H1 (cell line): Measurements from ENCODE around the gene PCDHGA11. TPM values are rescaled to one million over a fixed set of nuclear protein-coding genes. Genes with fewer than 3 reads are reported as not detected.
"Not testable (repeated sequence)": the region's sequence is repeated elsewhere in the genome, so short reads cannot be mapped to it uniquely, and the experiment has no call there.

ENCODE experiments used
- CTCF ChIA-PET: fragments of 300-600 bp; sonication (Branson Sonifier 250); formaldehyde crosslinking; loops from one replicate; lab custom pipeline; 2021; ENCODE audit not compliant: partially characterized antibody; lab: Charles Lee
- POLR2A ChIA-PET: fragments of 300-600 bp; sonication (Branson Sonifier 250); formaldehyde crosslinking; loops from one replicate; lab custom pipeline; 2021; ENCODE audit warnings: inconsistent platforms; ENCODE audit not compliant: partially characterized antibody; lab: Charles Lee
- DNase-seq, 2 experiments: peaks; one replicate each; pipeline versions ENCODE4 v3.0.0 to v3.0.0-alpha.2; 2010 to 2022; ENCODE audit warnings: low spot score in 2 of 2, low read depth in 1 of 2, mixed read lengths in 1 of 2
- FAIRE-seq: peaks from 2 replicates; lab custom pipeline; 2011; peaks lifted over from hg19 to GRCh38; lab: Jason Lieb, UNC
- H2AFZ ChIP-seq: 2 replicates; pipeline ENCODE4 v1.8.1; 2012; ENCODE audit warnings: low read length, inconsistent platforms
- H2AK5ac ChIP-seq: 2 replicates; pipeline ENCODE4 v1.6.1; 2013; ENCODE audit warnings: low read depth, low read length
- H2BK120ac ChIP-seq: replicated peaks from 2 replicates; pipeline ENCODE3; 2013; ENCODE audit warnings: low read depth, low read length, inconsistent platforms
- H2BK12ac ChIP-seq: 2 replicates; pipeline ENCODE4 v1.6.1; 2013; ENCODE audit warnings: low read depth, low read length
- H2BK15ac ChIP-seq: 2 replicates; pipeline ENCODE4 v1.6.1; 2013; ENCODE audit warnings: low read length
- H2BK20ac ChIP-seq: 2 replicates; pipeline ENCODE4 v1.6.1; 2013; ENCODE audit warnings: low read length
- H2BK5ac ChIP-seq: 2 replicates; pipeline ENCODE4 v1.6.1; 2013; ENCODE audit warnings: low read depth, low read length
- H3K14ac ChIP-seq: 2 replicates; pipeline ENCODE4 v1.6.1; 2013; ENCODE audit warnings: inconsistent platforms; ENCODE audit not compliant: insufficient read length
- H3K18ac ChIP-seq: 2 replicates; pipeline ENCODE4 v1.6.1; 2013; ENCODE audit warnings: low read length; ENCODE audit errors: extremely low read depth
- H3K23ac ChIP-seq: 2 replicates; pipeline ENCODE4 v1.6.1; 2013; ENCODE audit warnings: inconsistent platforms; ENCODE audit not compliant: insufficient read length
- H3K23me2 ChIP-seq: 2 replicates; pipeline ENCODE4 v1.6.1; 2013; ENCODE audit warnings: low read depth, low read length
- H3K27ac ChIP-seq: 2 replicates; pipeline ENCODE4 v1.6.1; 2011; ENCODE audit warnings: low read depth, low read length, inconsistent platforms
- H3K27me3 ChIP-seq, 4 experiments: replicated peaks in 1 of 4; 1 replicate in 1 of 4; 2 replicates in 3 of 4; pipeline versions ENCODE4 v1.6.1 to v1.8.1; 2011 to 2013; ENCODE audit warnings: low read length in 3 of 4, mild to moderate bottlenecking in 3 of 4, inconsistent platforms in 2 of 4, mixed read lengths in 2 of 4, moderate library complexity in 1 of 4; ENCODE audit not compliant: control insufficient read depth in 3 of 4, insufficient read depth in 3 of 4; ENCODE audit errors: extremely low read depth in 1 of 4
- H3K36me3 ChIP-seq, 4 experiments: 2 replicates each; pipeline versions ENCODE4 v1.6.1 to v1.8.1; 2011 to 2013; ENCODE audit warnings: mild to moderate bottlenecking in 4 of 4, low read length in 3 of 4, moderate library complexity in 2 of 4, control low read depth in 1 of 4, inconsistent platforms in 1 of 4; ENCODE audit not compliant: insufficient read depth in 4 of 4, control insufficient read depth in 2 of 4
- H3K4ac ChIP-seq: replicated peaks from 2 replicates; pipeline ENCODE3; 2013; ENCODE audit warnings: low read length, low read depth, mixed read lengths, inconsistent platforms; ENCODE audit not compliant: insufficient read length
- H3K4me1 ChIP-seq, 4 experiments: replicated peaks in 1 of 4; 1 replicate in 1 of 4; 2 replicates in 3 of 4; pipeline versions ENCODE4 v1.6.1 to v1.8.1; 2011 to 2013; ENCODE audit warnings: low read length in 3 of 4, inconsistent platforms in 2 of 4, mixed read lengths in 1 of 4; ENCODE audit not compliant: insufficient read depth in 4 of 4, control insufficient read depth in 3 of 4
- H3K4me2 ChIP-seq, 2 experiments: 2 replicates each; pipeline versions ENCODE4 v1.6.1 to v1.8.1; 2011 to 2013; ENCODE audit warnings: low read depth in 2 of 2, low read length in 2 of 2, control low read depth in 1 of 2, inconsistent platforms in 1 of 2, mild to moderate bottlenecking in 1 of 2; ENCODE audit not compliant: insufficient read depth in 1 of 2
- H3K4me3 ChIP-seq, 4 experiments: fragments of 200-600, 300-600 bp in 1 of 4; sonication (generic), shearing (Covaris generic), sonication (Bioruptor Twin) in 1 of 4; 2 replicates each; pipeline versions ENCODE4 v1.5.1 to v1.8.1; 2011 to 2016; ENCODE audit warnings: low read length in 4 of 4, low read depth in 3 of 4, control low read depth in 2 of 4, inconsistent platforms in 2 of 4, mild to moderate bottlenecking in 2 of 4, mixed read lengths in 1 of 4, moderate library complexity in 1 of 4; ENCODE audit not compliant: insufficient read depth in 2 of 4; ENCODE audit errors: extremely low read depth in 1 of 4
- H3K56ac ChIP-seq: replicated peaks from 2 replicates; pipeline ENCODE3; 2013; ENCODE audit warnings: low read depth, mild to moderate bottlenecking, mixed read lengths, low read length, inconsistent platforms; ENCODE audit not compliant: insufficient read length
- H3K79me1 ChIP-seq: 2 replicates; pipeline ENCODE4 v1.6.1; 2013; ENCODE audit warnings: low read depth, low read length, control low read depth
- H3K79me2 ChIP-seq, 2 experiments: 2 replicates each; pipeline versions ENCODE4 v1.6.1 to v1.8.1; 2012 to 2013; ENCODE audit warnings: low read length in 2 of 2, mild to moderate bottlenecking in 2 of 2, inconsistent platforms in 1 of 2; ENCODE audit not compliant: insufficient read depth in 2 of 2, control insufficient read depth in 1 of 2
- H3K9ac ChIP-seq, 4 experiments: replicated peaks in 1 of 4; 1 replicate in 1 of 4; 2 replicates in 3 of 4; pipeline versions ENCODE4 v1.6.1 to v1.8.1; 2011 to 2013; ENCODE audit warnings: low read depth in 3 of 4, low read length in 3 of 4, control low read depth in 2 of 4, mild to moderate bottlenecking in 2 of 4, moderate library complexity in 2 of 4, inconsistent platforms in 1 of 4; ENCODE audit errors: extremely low read depth in 1 of 4
- H3K9me3 ChIP-seq, 2 experiments: 2 replicates each; pipeline versions ENCODE4 v1.6.1 to v1.8.1; 2012 to 2013; ENCODE audit warnings: mild to moderate bottlenecking in 2 of 2, moderate library complexity in 2 of 2, control low read depth in 1 of 2, inconsistent platforms in 1 of 2, low read depth in 1 of 2, low read length in 1 of 2, mixed read lengths in 1 of 2; ENCODE audit not compliant: insufficient read depth in 2 of 2
- H4K20me1 ChIP-seq, 2 experiments: replicated peaks in 1 of 2; 2 replicates each; pipeline versions ENCODE3 to v1.8.1; 2011 to 2013; ENCODE audit warnings: inconsistent platforms in 2 of 2, low read length in 2 of 2, mild to moderate bottlenecking in 1 of 2; ENCODE audit not compliant: insufficient read depth in 2 of 2, control insufficient read depth in 1 of 2
- H4K5ac ChIP-seq: 2 replicates; pipeline ENCODE4 v1.6.1; 2013; ENCODE audit warnings: low read length, low read depth, mixed read lengths, inconsistent platforms; ENCODE audit not compliant: insufficient read length
- H4K8ac ChIP-seq: 2 replicates; pipeline ENCODE4 v1.8.0; 2013; ENCODE audit warnings: mild to moderate bottlenecking, moderate library complexity, low read length, inconsistent platforms; ENCODE audit not compliant: insufficient read depth; ENCODE audit errors: extremely low read depth
- H4K91ac ChIP-seq: replicated peaks from 2 replicates; pipeline ENCODE3; 2013; ENCODE audit warnings: low read length, mixed read lengths, inconsistent platforms; ENCODE audit not compliant: insufficient read length
- CTCF ChIP-seq, 3 experiments: IDR thresholded peaks; 1 replicate in 2 of 3; 2 replicates in 1 of 3; pipeline versions ENCODE4 v1.5.1 to v1.6.1; 2011; ENCODE audit warnings: low read length in 3 of 3, mild to moderate bottlenecking in 3 of 3, inconsistent platforms in 2 of 3, low read depth in 1 of 3, moderate library complexity in 1 of 3; ENCODE audit not compliant: insufficient read depth in 1 of 3; ENCODE audit errors: control extremely low read depth in 1 of 3
- JUND ChIP-seq: IDR thresholded peaks from 2 replicates; pipeline ENCODE4 v1.6.1; 2011; ENCODE audit warnings: mild to moderate bottlenecking, improper control_type of control experiment, low read length
- NRF1 ChIP-seq: IDR thresholded peaks from 2 replicates; pipeline ENCODE4 v1.6.1; 2011; ENCODE audit warnings: mild to moderate bottlenecking, low read depth, low read length, improper control_type of control experiment
- PHF8 ChIP-seq: fragments of 200-600 bp; sonication (generic); conservative IDR thresholded peaks from 2 replicates; pipeline ENCODE4 v1.7.1; 2012; ENCODE audit warnings: low read depth, mild to moderate bottlenecking, inconsistent platforms, low read length, moderate library complexity
- POLR2A ChIP-seq, 2 experiments: IDR thresholded peaks; 1 replicate in 1 of 2; 2 replicates in 1 of 2; pipeline ENCODE4 v1.6.1; 2011; ENCODE audit warnings: low read depth in 2 of 2, low read length in 2 of 2, mild to moderate bottlenecking in 2 of 2; ENCODE audit errors: control extremely low read depth in 1 of 2
- RBBP5 ChIP-seq: IDR thresholded peaks from 2 replicates; pipeline ENCODE4 v1.7.1; 2012; ENCODE audit warnings: low read depth, mild to moderate bottlenecking, inconsistent platforms, low read length, moderate library complexity, borderline replicate concordance
- SP4 ChIP-seq: IDR thresholded peaks from 2 replicates; pipeline ENCODE4 v1.6.1; 2012; ENCODE audit warnings: low read length, inconsistent platforms
- TAF1 ChIP-seq: IDR thresholded peaks from 2 replicates; pipeline ENCODE4 v1.6.1; 2011; ENCODE audit warnings: mild to moderate bottlenecking, low read depth, low read length
- WGBS, 2 experiments: shearing (Covaris generic) in 1 of 2; methylation state at CpG; one replicate each; pipeline versions ENCODE4 v1.1.6 to v1.1.7; 2013 to 2015; ENCODE audit warnings: low lambda C conversion rate in 2 of 2, mixed read lengths in 2 of 2, inconsistent platforms in 1 of 2, low coverage in 1 of 2, missing lambda C conversion rate in 1 of 2; ENCODE audit not compliant: insufficient replicate concordance in 2 of 2, insufficient coverage in 1 of 2, insufficient read length in 1 of 2; ENCODE audit errors: extremely low coverage in 1 of 2, missing lambda C conversion rate in 1 of 2; 5-methylcytosine and 5-hydroxymethylcytosine counted together
- polyA plus RNA-seq, 7 experiments: library from polyadenylated mRNA; depleted of rRNA in 3 of 7; stranded (reverse) in 5 of 7; unstranded in 2 of 7; fragments of >200 nt in 5 of 7; fragments of 200-250 nt in 2 of 7; gene quantifications; 1 replicate in 5 of 7; 2 replicates in 1 of 7; 4 replicates in 1 of 7; pipeline versions ENCODE4 v1.2.1 to v1.2.3, GENCODE V29; 2011 to 2013; ENCODE audit warnings: missing spikeins in 2 of 7, mixed read lengths in 2 of 7
- total RNA-seq: library from RNA; stranded (reverse); fragmentation: NEBNext Ultra II Directional; extraction: Animal tissue kit (Norgen Biotek cat#: 25700); gene quantifications from 2 replicates; pipeline ENCODE4 v1.2.1, GENCODE V29; 2021

PCDHGA11 gene
- total and polyA plus RNA-seq, 2 of the 8 experiments (the other 6 are each of a cell fraction or from before 2014, with no cell fraction given): 2.2 to 8.2 TPM

DNA sequence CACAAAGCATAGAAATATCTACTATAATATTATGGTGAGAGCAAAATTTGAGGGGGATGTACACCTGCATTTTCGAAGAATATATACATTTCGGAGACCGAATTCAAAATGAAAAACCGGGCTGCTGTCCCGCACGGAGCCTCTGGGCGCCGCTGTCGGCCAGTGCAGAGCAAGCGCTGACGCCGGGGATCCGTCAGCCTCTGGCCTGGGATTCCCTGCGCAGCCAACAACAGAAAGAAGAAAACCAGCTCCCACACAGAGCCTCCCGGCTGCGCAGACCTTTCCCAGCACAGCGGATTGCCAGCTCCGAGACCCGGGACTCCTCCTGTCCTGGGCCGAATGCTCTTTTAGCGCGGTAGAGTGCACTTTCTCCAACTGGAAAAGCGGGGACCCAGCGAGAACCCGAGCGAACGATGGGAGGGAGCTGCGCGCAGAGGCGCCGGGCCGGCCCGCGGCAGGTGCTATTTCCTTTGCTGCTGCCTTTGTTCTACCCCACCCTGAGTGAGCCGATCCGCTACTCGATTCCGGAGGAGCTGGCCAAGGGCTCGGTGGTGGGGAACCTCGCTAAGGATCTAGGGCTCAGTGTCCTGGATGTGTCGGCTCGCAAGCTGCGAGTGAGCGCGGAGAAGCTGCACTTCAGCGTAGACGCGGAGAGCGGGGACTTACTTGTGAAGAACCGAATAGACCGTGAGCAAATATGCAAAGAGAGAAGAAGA is 12.9 kb upstream of the PCDHGA11 start, which contains the start of gene PCDHGB6:
PCDHGB6 (plus strand) TSS at position 232 of the 716 bp plus-strand sequence; CDS start at position 414, 182 bp downstream.
- not testable (repeated sequence) for H3K23me2 ChIP-seq, H3K23ac ChIP-seq, H3K4me1 ChIP-seq, H4K5ac ChIP-seq, H3K56ac ChIP-seq, H2BK15ac ChIP-seq, H3K4ac ChIP-seq, H3K18ac ChIP-seq, H3K79me2 ChIP-seq, H4K20me1 ChIP-seq, H3K27me3 ChIP-seq, H3K79me1 ChIP-seq, H3K36me3 ChIP-seq, H4K8ac ChIP-seq, H3K27ac ChIP-seq, H2BK5ac ChIP-seq, H2BK120ac ChIP-seq, H4K91ac ChIP-seq, H3K14ac ChIP-seq, H2BK12ac ChIP-seq, H2BK20ac ChIP-seq, H2AK5ac ChIP-seq
- Histone ChIP-seq H3K4me2 (peak within 1 kb of the TSS; percentile 68 to 70), H3K9ac (peak within 1 kb of the TSS in 3 of 4 experiments; percentile 29 to 39 (median 37); a peak in 2 of 7 replicates), H3K4me3 (peak within 1 kb of the TSS; percentile 58 to 70 (median 64)), H3K9me3 (peaks cover 7 to 25% of the 10 kb centered on the region in 2 experiments; a peak in 3 of 4 replicates), H2AFZ (0 out of 2 replicates have a peak within 1 kb of the TSS, but pooled peaks have one; percentile 56)
- WGBS, 2 experiments: 7% methylated on average over 39 of the region's 51 CpGs; no CpG with 5 or more reads in 1 of the 2 experiments
- FAIRE-seq (peak; percentile 72), DNase-seq (peak in 1 of 2 experiments; percentile 90)
- POLR2A ChIA-PET: interaction anchor here (0.8 to 1.3 kb wide), 3 partner anchors 13 to 104 kb away, joined by 3 read pairs; partner anchors contain the start of genes PCDHGA11 and PCDHGB2
- CTCF ChIA-PET: interaction anchor here (0.7 to 23.3 kb wide), 53 partner anchors 10 to 252 kb away, joined by 3 to 1236 read pairs (median 5); partner anchors contain the start of genes PCDHB10, PCDHB11, PCDHB14 and PCDHB15
- 0 out of 2 replicates have a peak, but pooled peaks have one; percentile 3 for TF ChIP-seq JUND
- TF ChIP-seq POLR2A (IDR thresholded peaks at IDR 0.05; ENCODE audit: control extremely low read depth in 1 of 2, low read depth in 2 of 2, low read length in 2 of 2): peak in 1 of 2 experiments; percentile 30; a peak in 1 of 3 replicates
- TF ChIP-seq PHF8: peak; percentile 40; the same call in 1 of the 2 replicates
- 0 out of 2 replicates have a peak, but pooled peaks have one; percentile 66 for TF ChIP-seq RBBP5
- TF ChIP-seq CTCF (IDR thresholded peaks at IDR 0.05; ENCODE audit: control extremely low read depth in 1 of 3, insufficient read depth in 1 of 3, low read depth in 1 of 3, low read length in 3 of 3): peak; percentile 72 to 91 (median 78)
- TF ChIP-seq TAF1: 0 out of 2 replicates have a peak, but pooled peaks have one; percentile 58
- TF ChIP-seq NRF1: peak; percentile 34; the same call in 1 of the 2 replicates
- TF ChIP-seq SP4: 0 out of 2 replicates have a peak, but pooled peaks have one; percentile 49
